HepG2 (cell line): ENCODE data around the gene ABCC8. TPM values are rescaled to one million over a fixed set of nuclear protein-coding genes. Genes with fewer than 3 reads are reported as not detected.

Source experiments
- AHDC1 ChIP-seq: sonication (generic); formaldehyde crosslinking; IDR thresholded peaks from 2 replicates; pipeline ENCODE4 v1.5.1; 2020; ENCODE audit warnings: mild to moderate bottlenecking, missing genetic modification reagents, borderline replicate concordance
- ARID2 ChIP-seq: sonication (generic); formaldehyde crosslinking; IDR thresholded peaks from 2 replicates; pipeline ENCODE4 v1.8.1; 2022; ENCODE audit warnings: mild to moderate bottlenecking, missing genetic modification reagents, borderline replicate concordance
- CHCHD3 ChIP-seq: sonication (generic); formaldehyde crosslinking; IDR thresholded peaks from 2 replicates; pipeline ENCODE4 v1.8.0; 2022; ENCODE audit warnings: mild to moderate bottlenecking, missing genetic modification reagents, moderate library complexity
- HINFP ChIP-seq: sonication (generic); formaldehyde crosslinking; IDR thresholded peaks from 2 replicates; pipeline ENCODE4 v1.4.0; 2020; ENCODE audit warnings: low read depth, mild to moderate bottlenecking, missing genetic modification reagents
- HOXA3 ChIP-seq: sonication (generic); formaldehyde crosslinking; IDR thresholded peaks from 2 replicates; pipeline ENCODE4 v1.5.0; 2020; ENCODE audit warnings: missing genetic modification reagents
- ISL2 ChIP-seq: sonication (generic); formaldehyde crosslinking; IDR thresholded peaks from 2 replicates; pipeline ENCODE4 v1.5.0; 2020; ENCODE audit warnings: missing genetic modification reagents
- MEIS2 ChIP-seq: sonication (generic); formaldehyde crosslinking; IDR thresholded peaks from 2 replicates; pipeline ENCODE4 v1.9.0; 2021; ENCODE audit warnings: mild to moderate bottlenecking, missing genetic modification reagents
- NAIF1 ChIP-seq: sonication (generic); formaldehyde crosslinking; IDR thresholded peaks from 2 replicates; pipeline ENCODE4 v1.5.0; 2020; ENCODE audit warnings: mild to moderate bottlenecking, missing genetic modification reagents, borderline replicate concordance
- PBX3 ChIP-seq: sonication (generic); formaldehyde crosslinking; IDR thresholded peaks from 2 replicates; pipeline ENCODE4 v1.8.1; 2023; ENCODE audit warnings: missing genetic modification reagents, inconsistent platforms, borderline replicate concordance
- PCBP1 ChIP-seq: fragments of 200-400 bp; formaldehyde crosslinking; IDR thresholded peaks from 2 replicates; pipeline ENCODE4 v1.6.1; 2017; ENCODE audit warnings: mild to moderate bottlenecking, low read depth, low read length, borderline replicate concordance
- RFXAP ChIP-seq: sonication (generic); formaldehyde crosslinking; IDR thresholded peaks from 2 replicates; pipeline ENCODE4 v1.4.0; 2020; ENCODE audit warnings: missing genetic modification reagents, borderline replicate concordance
- SAP130 ChIP-seq: IDR thresholded peaks from 2 replicates; pipeline ENCODE4 v1.6.1; 2016; ENCODE audit warnings: low read depth
- SSRP1 ChIP-seq: IDR thresholded peaks from 2 replicates; pipeline ENCODE4 v1.6.1; 2016; ENCODE audit warnings: control low read depth
- THAP8 ChIP-seq: sonication (generic); formaldehyde crosslinking; IDR thresholded peaks from 2 replicates; pipeline ENCODE4 v1.5.1; 2020; ENCODE audit warnings: missing genetic modification reagents, mild to moderate bottlenecking, borderline replicate concordance
- TRIM24 ChIP-seq: sonication (generic); formaldehyde crosslinking; IDR thresholded peaks from 2 replicates; pipeline ENCODE4 v1.8.0; 2022; ENCODE audit warnings: mild to moderate bottlenecking, missing genetic modification reagents
- ZFP36L1 ChIP-seq: sonication (generic); formaldehyde crosslinking; IDR thresholded peaks from 2 replicates; pipeline ENCODE4 v1.8.0; 2022; ENCODE audit warnings: mild to moderate bottlenecking, missing genetic modification reagents, moderate library complexity
- ZFP37 ChIP-seq: sonication (generic); formaldehyde crosslinking; IDR thresholded peaks from 2 replicates; pipeline ENCODE4 v1.4.0; 2020; ENCODE audit warnings: missing genetic modification reagents, borderline replicate concordance
- ZNF44 ChIP-seq: sonication (generic); formaldehyde crosslinking; IDR thresholded peaks from 2 replicates; pipeline ENCODE4 v1.5.1; 2020; ENCODE audit warnings: mild to moderate bottlenecking, missing genetic modification reagents
- ZNF704 ChIP-seq: sonication (generic); formaldehyde crosslinking; IDR thresholded peaks from 2 replicates; pipeline ENCODE4 v1.8.1; 2023; ENCODE audit warnings: mild to moderate bottlenecking, inconsistent platforms, moderate library complexity, missing genetic modification reagents, borderline replicate concordance
- polyA plus RNA-seq, 8 experiments: library from polyadenylated mRNA; depleted of rRNA in 3 of 8; stranded (reverse) in 7 of 8; unstranded in 1 of 8; fragments of >200 nt; fragmentation: Illumina TruSeq in 4 of 8; extraction: Trizol in 4 of 8; gene quantifications; 2 replicates each; pipeline versions ENCODE4 v1.2.1 to v1.2.3, GENCODE V29; 2011 to 2016; ENCODE audit warnings: low read depth in 4 of 8, missing spikeins in 1 of 8, mixed read lengths in 1 of 8; ENCODE audit not compliant: insufficient read depth in 1 of 8
- total RNA-seq, 5 experiments: library from RNA; depleted of rRNA; stranded (reverse); fragments of >200 nt; fragmentation: Illumina TruSeq; extraction: Trizol; gene quantifications; 2 replicates each; pipeline ENCODE4 v1.2.3, GENCODE V29; 2016; ENCODE audit warnings: low read depth in 1 of 5

Gene ABCC8
- total and polyA plus RNA-seq, 2 of the 13 experiments (the other 11 are each of a cell fraction or from before 2014, with no cell fraction given): not detected

GRCh38 chr11:17351510-17352176, 125.0 kb downstream of the ABCC8 start, which contains the start of gene NCR3LG1 (continued):
- TF ChIP-seq ZNF44 (CRISPR knock-in tag) (0 out of 2 replicates have a peak, but pooled peaks have one; percentile 45), CHCHD3 (CRISPR knock-in tag) (no peak), SAP130 (CRISPR knock-in tag) (peak; percentile 44), PBX3 (CRISPR knock-in tag) (no peak), THAP8 (CRISPR knock-in tag) (no peak), TRIM24 (no peak), HINFP (no peak; the same call in 1 of the 2 replicates), ZNF704 (CRISPR knock-in tag) (peak; percentile 64; the same call in 1 of the 2 replicates), RFXAP (CRISPR knock-in tag) (peak; percentile 58; the same call in 1 of the 2 replicates), NAIF1 (CRISPR knock-in tag) (no peak), ZFP37 (CRISPR knock-in tag) (no peak), ARID2 (no peak), PCBP1 (no peak), HOXA3 (CRISPR knock-in tag) (peak; percentile 87), MEIS2 (CRISPR knock-in tag) (peak; percentile 63; the same call in 1 of the 2 replicates), AHDC1 (CRISPR knock-in tag) (peak; percentile 54; the same call in 1 of the 2 replicates), SSRP1 (no peak), ISL2 (CRISPR knock-in tag) (0 out of 2 replicates have a peak, but pooled peaks have one; percentile 43), ZFP36L1 (CRISPR knock-in tag) (peak; percentile 79; the same call in 1 of the 2 replicates)
